ENCODE measurements around the gene NGFR.

Gene NGFR

GRCh38 chr17:49515196-49515770, 20.2 kb downstream of the NGFR start:
- no peaks in the 10 kb centered on the region for H3K9me3 ChIP-seq (ENCODE audit: control insufficient read depth, low read length)
- peak overlapping the region; percentile 87 for H2AFZ ChIP-seq
- no peaks in the 10 kb centered on the region for H3K79me2 ChIP-seq
- no peak overlapping the region for H3K9ac ChIP-seq
- H3K27me3 ChIP-seq (ENCODE audit: control insufficient read depth, insufficient read depth, low read length) = no peaks in the 10 kb centered on the region
- no peak overlapping the region for H3K27ac ChIP-seq
- no peaks in the 10 kb centered on the region for H3K36me3 ChIP-seq (ENCODE audit: control insufficient read depth, insufficient read depth, low read length)
- no peak for TF ChIP-seq CTCF (IDR thresholded peaks at IDR 0.05)
- H3K4me3 ChIP-seq (ENCODE audit: low read depth, low read length) = no peak overlapping the region
- H3K4me2 ChIP-seq (ENCODE audit: low read length) = no peak overlapping the region
- no peaks in the 10 kb centered on the region for H3K4me1 ChIP-seq

- no peak for TF ChIP-seq CTCF (IDR thresholded peaks at IDR 0.05)
Measured at GRCh38 chr17:49516180-49516579, 21.1 kb downstream of the NGFR start.

DNA sequence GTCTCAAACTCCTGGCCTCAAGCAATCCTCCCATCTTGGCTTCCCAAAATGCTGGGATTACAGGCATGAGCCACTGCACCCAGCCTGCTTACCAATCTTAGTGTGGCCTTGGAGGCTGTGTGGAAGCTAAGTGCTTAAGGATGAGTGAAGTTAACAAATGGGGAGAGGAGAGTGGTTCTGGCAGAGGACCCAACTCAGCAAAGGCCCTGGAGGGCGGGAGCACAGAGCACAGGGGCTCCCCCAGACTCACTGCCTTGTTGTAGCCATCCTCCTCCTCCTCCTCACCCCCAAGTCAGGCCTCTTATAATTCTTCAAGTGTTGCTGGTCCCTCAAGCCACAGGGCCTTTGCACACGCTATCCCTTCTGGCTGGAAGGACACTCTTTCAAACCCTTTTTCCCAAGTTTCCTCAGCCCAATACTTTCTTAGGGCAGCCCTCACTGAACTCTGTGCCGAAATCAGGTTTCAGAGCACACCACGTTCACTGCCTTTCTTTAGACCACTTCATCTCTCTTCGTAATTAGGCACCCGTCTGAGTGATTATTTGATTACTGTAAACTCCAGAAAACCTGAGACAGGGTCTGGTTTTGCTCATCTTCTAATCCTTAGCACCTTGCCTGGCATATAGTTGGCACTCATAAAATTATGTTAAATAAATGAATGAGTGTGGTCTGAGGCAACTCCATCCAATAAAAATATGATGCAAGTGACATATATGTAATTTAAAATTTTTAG, 23.4 kb downstream of the NGFR start:
- no peaks in the 10 kb centered on the region for H3K79me2 ChIP-seq
- H3K9ac ChIP-seq = no peak overlapping the region
- H3K4me3 ChIP-seq (ENCODE audit: low read depth, low read length) = no peak overlapping the region
- H3K4me1 ChIP-seq = no peaks in the 10 kb centered on the region
- H3K9me3 ChIP-seq (ENCODE audit: control insufficient read depth, low read length) = no peaks in the 10 kb centered on the region
- no peak for TF ChIP-seq CTCF (IDR thresholded peaks at IDR 0.05)
- no peak overlapping the region for H3K4me2 ChIP-seq (ENCODE audit: low read length)
- H3K27me3 ChIP-seq (ENCODE audit: control insufficient read depth, insufficient read depth, low read length) = no peaks in the 10 kb centered on the region
- no peaks in the 10 kb centered on the region for H3K36me3 ChIP-seq (ENCODE audit: control insufficient read depth, insufficient read depth, low read length)
- H2AFZ ChIP-seq = no peak overlapping the region
- H3K27ac ChIP-seq = no peak overlapping the region

More at GRCh38 chr17:49516180-49516579, 21.1 kb downstream of the NGFR start:
- H3K4me1 ChIP-seq = no peaks in the 10 kb centered on the region
- no peaks in the 10 kb centered on the region for H3K27me3 ChIP-seq (ENCODE audit: control insufficient read depth, insufficient read depth, low read length)
- H3K36me3 ChIP-seq (ENCODE audit: control insufficient read depth, insufficient read depth, low read length) = no peaks in the 10 kb centered on the region
- H3K79me2 ChIP-seq = no peaks in the 10 kb centered on the region
- no peak overlapping the region for H3K4me3 ChIP-seq (ENCODE audit: low read depth, low read length)
- peak overlapping the region; percentile 0 for H3K27ac ChIP-seq
- H3K9ac ChIP-seq = no peak overlapping the region
- H3K4me2 ChIP-seq (ENCODE audit: low read length) = no peak overlapping the region
- no peaks in the 10 kb centered on the region for H3K9me3 ChIP-seq (ENCODE audit: control insufficient read depth, low read length)
- H2AFZ ChIP-seq = no peak overlapping the region

- no peak overlapping the region for H3K4me2 ChIP-seq (ENCODE audit: low read length)
- no peaks in the 10 kb centered on the region for H3K9me3 ChIP-seq (ENCODE audit: control insufficient read depth, low read length)
- H3K27ac ChIP-seq = no peak overlapping the region
- H3K27me3 ChIP-seq (ENCODE audit: control insufficient read depth, insufficient read depth, low read length) = no peaks in the 10 kb centered on the region
- no peaks in the 10 kb centered on the region for H3K79me2 ChIP-seq
- H2AFZ ChIP-seq = no peak overlapping the region
- TF ChIP-seq CTCF (IDR thresholded peaks at IDR 0.05) = no peak
- no peaks in the 10 kb centered on the region for H3K36me3 ChIP-seq (ENCODE audit: control insufficient read depth, insufficient read depth, low read length)
- no peak overlapping the region for H3K9ac ChIP-seq
- no peaks in the 10 kb centered on the region for H3K4me1 ChIP-seq
- H3K4me3 ChIP-seq (ENCODE audit: low read depth, low read length) = no peak overlapping the region
Measured at GRCh38 chr17:49519781-49520180, 24.7 kb downstream of the NGFR start.

Data from parathyroid adenoma (tissue), 2 donors.